GM18526 (cell line): ENCODE measurements around the gene CACNA1A.

Experiments used
- POLR2A ChIP-seq: IDR thresholded peaks from 3 replicates; pipeline ENCODE4 v1.6.1; 2011; ENCODE audit not compliant: insufficient read length; ENCODE audit errors: extremely low read depth

The CACNA1A gene

GRCh38 chr19:13290741-13291140 is 215.5 kb downstream of the CACNA1A start:
- no peak for TF ChIP-seq POLR2A

- no peak for TF ChIP-seq POLR2A
These were observed 217.0 kb downstream of the CACNA1A start for GRCh38 chr19:13289295-13289694.

- no peak for TF ChIP-seq POLR2A
These were observed 219.9 kb downstream of the CACNA1A start for GRCh38 chr19:13286195-13286985.

- no peak for TF ChIP-seq POLR2A
These were observed 221.1 kb downstream of the CACNA1A start for GRCh38 chr19:13284929-13285928.

- TF ChIP-seq POLR2A = no peak
These were observed 222.4 kb downstream of the CACNA1A start for GRCh38 chr19:13283871-13284270.

GRCh38 chr19:13282486-13283065 is 223.7 kb downstream of the CACNA1A start:
- TF ChIP-seq POLR2A = no peak

- TF ChIP-seq POLR2A = no peak
These were observed 224.6 kb downstream of the CACNA1A start for GRCh38 chr19:13281567-13282291.

GRCh38 chr19:13277104-13277809 is 229.0 kb downstream of the CACNA1A start:
- no peak for TF ChIP-seq POLR2A

- TF ChIP-seq POLR2A = no peak
These were observed 231.1 kb downstream of the CACNA1A start for GRCh38 chr19:13275016-13275722.

GRCh38 chr19:13270514-13271105 is 235.7 kb downstream of the CACNA1A start:
- TF ChIP-seq POLR2A = no peak

GRCh38 chr19:13269348-13269747 is 236.9 kb downstream of the CACNA1A start:
- TF ChIP-seq POLR2A = no peak

- no peak for TF ChIP-seq POLR2A
These were observed 238.4 kb downstream of the CACNA1A start for GRCh38 chr19:13267889-13268288.

- no peak for TF ChIP-seq POLR2A
These were observed 239.1 kb downstream of the CACNA1A start for GRCh38 chr19:13267131-13267530.

- no peak for TF ChIP-seq POLR2A
These were observed 243.8 kb downstream of the CACNA1A start for GRCh38 chr19:13262450-13262849.
